NOMO-1 (cell line): Measurements from ENCODE around the gene SERINC3.

Source experiments
- DNase-seq, 2 experiments: peaks; one replicate each; lab custom pipeline; 2025; ENCODE audit not compliant: unreplicated experiment in 2 of 2; lab: John Stamatoyannopoulos, UW

SERINC3 gene

DNA sequence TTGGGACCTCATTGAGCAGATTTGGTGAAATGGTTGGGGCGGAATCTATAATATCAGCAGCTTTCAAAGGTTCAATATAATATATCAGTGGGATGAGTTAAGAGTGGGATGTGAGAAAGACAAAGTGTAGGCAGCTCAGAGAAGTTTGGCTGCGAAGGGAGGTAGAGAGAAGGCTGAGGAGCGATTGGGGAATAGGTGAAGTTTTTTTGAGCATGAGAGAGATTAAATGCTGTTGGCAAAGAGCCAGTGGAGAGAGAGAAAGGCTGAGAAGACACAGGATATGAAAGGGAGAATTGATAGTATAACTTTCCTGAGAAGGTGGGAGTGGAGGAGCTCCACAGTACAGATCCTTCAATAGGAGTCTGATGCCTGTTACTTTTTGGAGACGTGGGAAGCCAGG lies 12.1 kb upstream of the SERINC3 start:
- DNase-seq = no peak

DNA sequence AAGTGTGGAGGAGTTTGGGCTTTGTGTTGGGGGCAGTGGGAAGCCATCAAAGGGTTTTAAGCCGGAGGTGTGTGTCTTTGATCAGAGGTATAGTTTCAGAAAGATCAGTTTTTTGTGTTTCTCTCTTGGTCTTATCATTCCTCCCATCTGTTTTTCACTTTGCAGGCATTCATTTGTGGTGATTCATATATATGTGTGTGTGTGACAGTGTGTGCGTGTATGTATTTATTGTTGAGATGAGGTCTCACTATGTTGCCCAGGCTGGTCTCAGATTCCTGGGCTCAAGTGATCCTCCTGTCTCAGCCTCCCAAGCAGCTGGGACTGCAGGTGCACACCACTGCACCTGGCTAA lies 11.1 kb upstream of the SERINC3 start:
- DNase-seq = no peak

DNA sequence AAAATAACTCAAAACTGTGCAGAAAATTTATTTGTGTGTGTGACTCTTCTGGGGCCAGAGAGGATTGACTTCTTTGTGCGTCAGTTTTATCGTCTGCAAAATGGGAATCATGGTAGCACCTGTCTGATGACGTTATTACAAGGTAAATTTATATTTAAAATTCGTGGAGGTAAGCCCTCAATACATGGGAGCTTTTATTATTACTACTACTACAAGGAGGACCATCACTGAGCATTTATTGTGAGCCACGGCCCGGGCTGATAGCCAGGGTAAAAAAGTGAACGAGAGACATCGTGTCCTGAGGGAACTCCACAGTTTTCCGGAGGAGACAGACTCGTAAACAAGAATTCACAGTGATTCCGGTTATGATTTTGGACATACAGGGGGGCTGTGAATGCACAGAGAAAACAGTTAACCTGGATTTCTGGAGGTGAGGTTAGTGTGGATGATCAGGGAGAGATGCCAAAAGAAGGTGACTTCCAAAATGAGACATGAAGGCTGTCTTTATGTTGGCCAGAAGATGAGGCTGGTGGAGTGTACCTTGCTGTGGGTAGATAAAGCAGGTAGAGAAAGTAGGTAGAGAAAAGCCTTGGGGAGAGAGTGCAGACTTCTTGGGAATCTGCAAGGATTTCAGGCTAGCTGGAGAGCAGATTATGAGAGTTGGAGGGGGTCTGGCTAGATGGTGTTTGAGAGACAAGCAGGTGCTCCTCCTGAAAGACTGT lies 10.6 kb upstream of the SERINC3 start:
- no peak for DNase-seq

DNA sequence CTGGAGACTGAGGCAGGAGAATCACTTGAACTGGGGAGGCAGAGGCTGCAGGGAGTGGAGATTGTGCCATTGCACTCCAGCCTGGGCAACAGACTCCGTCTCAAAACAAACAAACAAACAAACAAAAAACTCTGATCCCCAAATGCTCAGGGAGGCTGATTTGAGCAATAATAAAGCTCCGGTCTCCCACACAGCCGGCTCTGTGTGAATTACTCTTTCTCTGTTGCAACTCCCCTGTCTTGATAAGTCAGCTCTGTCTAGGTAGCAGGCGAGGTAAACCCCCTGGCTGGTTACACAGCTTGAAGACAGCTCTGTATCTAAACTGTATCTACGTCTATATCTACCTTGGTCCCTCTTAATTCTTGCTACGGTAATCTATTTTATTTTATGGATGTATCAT lies 6.4 kb upstream of the SERINC3 start:
- DNase-seq = no peak

DNA sequence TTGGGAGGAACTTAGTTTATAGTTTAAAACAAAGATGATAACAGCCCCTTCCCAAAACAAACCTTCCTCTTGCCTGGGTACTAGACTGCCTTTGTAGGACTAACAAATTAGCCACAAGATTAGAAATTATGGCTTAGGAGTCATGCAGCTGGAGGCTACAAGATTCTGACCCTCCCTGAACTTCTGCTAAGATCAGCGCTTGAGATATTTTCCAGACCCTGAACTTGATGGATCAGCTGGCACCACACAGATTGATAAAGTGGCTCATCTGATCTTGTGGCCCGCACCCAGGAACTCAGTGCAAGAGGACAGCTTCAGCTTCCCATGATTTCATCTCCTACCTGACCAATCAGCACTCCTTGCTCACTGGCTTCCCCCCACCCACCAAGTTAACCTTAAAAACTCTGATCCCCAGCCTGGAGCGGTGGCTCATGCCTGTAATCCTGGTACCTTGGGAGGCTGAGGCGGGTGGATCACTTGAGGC lies 5.9 kb upstream of the SERINC3 start:
- no peak for DNase-seq

DNA sequence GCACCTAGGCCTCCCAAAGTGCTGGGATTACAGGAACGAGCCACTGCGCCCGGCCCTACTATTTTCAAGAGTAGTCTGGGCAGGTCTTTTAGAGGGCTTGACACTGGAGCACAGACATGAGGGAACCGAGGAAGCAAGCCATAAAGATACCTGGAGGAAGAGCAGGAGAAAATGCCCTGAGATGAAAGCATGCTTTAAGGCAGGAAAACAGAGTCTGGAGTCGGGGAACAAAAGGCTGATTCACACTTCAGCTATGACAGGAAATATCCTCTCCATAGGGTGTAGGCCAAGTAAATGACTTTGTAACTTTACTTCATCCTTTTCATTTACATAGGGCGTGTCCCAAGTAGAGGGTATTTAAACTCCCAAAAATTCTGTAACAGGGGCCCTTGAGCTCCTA lies 4.3 kb upstream of the SERINC3 start:
- no peak for DNase-seq

DNA sequence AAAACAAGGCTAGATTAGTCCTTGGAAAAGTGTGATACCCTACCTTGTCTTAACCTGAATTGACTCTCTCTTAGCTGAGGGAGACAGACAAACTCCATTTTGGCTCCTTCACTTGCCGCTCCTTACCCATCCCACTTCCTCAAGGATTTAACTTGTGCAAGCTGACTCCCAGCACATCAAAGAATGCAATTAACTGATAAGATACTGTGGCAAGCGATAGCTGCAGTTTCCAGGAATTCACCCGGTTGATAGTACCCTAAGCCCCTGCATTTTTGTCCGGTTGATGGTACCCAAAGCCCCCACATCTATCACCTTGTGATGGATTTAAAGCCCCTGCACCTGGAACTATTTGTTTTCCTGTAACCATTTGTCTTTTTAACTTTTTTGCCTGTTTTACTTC lies 1.9 kb upstream of the SERINC3 start:
- DNase-seq = no peak

DNA sequence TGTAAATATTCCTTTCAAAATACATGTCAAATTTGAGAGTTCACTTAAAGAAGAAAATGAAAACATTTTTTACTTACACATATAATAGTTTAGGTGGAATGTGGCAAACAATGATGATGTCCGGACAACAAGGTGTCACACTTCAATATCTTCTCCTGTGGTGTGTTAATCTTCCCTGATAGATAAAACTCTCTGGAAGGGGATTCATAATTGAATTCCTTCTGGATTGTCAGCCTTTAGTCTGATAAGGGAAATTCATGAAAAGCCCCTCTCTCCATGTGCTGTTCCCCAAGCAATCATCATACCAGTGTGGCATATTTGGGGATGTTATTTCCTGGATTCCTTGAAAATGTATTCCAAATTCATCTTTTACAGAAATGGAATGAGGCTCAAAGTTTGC lies 971 bp upstream of the SERINC3 start:
- no peak for DNase-seq

DNA sequence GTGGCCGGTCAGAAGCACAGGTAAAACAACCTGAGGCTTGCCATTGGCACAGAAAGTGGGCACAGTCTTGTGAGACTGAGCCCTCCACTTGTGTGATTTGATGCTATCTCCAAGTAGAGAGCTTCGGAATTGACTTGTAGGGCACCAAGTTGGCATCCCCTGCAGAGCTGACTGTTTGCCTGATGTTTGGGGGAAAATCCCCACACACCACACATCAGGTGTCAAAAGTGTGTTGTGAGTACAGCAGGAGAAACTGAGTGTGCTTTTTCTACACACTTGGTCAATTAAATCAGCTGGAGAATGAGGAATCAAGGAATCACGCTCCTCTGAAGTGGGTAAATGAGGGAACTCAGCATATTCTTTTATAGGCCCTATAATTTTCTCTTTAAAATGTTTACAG lies 989 bp downstream of the SERINC3 start:
- DNase-seq = no peak

DNA sequence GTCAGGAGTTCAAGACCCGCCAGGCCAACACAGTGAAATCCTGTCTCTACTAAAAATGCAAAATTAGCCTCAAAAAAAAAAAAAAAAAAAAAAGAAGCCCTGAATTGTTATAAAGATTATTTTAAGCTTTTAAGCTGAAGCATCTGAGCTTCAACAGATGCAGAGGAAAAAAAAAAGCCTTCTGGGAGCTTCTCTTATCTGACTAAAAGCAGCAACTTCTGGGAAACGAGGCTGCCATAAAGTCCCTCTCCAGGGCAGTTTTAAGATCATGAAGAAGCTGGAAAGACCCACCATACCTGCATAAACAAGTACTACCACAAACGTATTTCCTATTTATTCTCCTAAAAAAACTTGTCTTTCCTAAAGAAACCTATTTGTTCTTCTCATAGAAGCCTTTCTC lies 3.6 kb downstream of the SERINC3 start:
- no peak for DNase-seq

DNA sequence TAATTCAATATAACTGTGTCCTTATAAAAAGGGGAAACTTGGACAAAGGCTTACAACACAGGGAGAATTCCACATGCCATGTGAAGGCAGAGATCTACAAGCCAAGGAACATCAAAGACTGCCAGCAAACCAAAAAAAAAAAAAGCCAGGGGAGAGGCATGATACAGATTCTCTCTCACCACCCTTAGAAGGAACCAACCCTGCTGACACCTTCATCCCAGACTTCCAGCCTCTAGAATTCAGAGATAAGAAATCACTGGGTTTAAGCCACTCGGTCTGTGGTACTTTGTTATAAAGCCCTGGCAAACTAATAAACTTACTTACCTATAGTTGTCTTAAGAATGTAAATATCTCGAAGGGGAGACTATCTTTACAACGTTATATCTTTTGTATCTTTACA lies 4.4 kb downstream of the SERINC3 start:
- DNase-seq = no peak

DNA sequence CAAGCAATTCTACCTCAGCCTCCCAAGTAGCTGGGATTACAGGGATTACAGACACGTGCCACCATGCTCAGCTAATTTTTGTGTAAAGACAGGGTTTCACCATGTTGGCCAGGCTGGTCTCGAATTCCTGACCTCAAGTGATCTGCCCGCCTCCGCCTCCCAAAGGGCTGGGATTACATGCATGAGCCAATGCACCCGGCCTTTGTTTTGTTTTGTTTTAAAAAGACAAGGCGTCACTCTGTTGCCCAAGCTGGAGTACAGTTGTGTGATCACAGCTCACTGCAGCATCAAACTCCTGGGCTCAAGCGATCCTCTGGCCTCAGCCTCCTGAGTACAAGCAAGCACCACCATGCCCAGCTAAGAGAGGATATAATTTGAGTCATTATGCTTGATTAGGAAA lies 5.4 kb downstream of the SERINC3 start:
- DNase-seq = no peak

DNA sequence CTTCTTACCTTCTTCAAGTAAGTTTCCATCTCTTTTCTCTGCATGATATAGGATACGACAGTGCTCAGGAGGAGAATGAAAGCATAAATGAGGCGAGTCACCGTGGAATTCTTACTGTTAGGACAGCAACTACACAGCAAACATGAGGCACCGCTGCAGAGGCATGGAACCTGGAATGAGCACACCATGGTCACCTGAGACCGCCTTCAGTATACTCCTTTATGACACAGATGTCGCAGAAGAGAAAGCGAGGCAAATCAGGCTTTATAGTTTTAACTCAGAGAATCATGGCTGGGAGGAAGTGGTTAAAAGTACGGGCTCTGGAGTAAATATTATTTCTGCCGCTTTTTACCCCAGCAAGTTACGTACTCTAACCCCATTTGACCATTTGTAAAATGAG lies 8.0 kb downstream of the SERINC3 start:
- no peak for DNase-seq

DNA sequence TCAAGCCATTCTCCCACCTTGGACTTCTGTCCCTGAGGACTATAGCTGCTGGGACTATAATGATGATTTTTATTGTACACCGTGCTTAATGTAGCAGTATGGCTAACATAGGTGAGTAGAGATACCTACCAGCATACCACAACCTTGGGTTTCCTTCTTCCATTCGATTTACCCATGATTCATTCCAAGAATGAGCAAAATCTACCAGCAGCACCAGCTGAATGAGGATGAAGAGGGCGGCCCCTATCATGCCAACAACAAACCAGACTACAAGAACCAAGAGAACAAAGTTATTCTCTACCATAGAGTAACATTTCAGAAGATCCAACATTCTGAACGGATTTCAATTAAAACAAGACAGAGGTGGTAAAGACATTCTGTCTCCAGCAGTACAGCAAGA lies 12.1 kb downstream of the SERINC3 start:
- DNase-seq = no peak

DNA sequence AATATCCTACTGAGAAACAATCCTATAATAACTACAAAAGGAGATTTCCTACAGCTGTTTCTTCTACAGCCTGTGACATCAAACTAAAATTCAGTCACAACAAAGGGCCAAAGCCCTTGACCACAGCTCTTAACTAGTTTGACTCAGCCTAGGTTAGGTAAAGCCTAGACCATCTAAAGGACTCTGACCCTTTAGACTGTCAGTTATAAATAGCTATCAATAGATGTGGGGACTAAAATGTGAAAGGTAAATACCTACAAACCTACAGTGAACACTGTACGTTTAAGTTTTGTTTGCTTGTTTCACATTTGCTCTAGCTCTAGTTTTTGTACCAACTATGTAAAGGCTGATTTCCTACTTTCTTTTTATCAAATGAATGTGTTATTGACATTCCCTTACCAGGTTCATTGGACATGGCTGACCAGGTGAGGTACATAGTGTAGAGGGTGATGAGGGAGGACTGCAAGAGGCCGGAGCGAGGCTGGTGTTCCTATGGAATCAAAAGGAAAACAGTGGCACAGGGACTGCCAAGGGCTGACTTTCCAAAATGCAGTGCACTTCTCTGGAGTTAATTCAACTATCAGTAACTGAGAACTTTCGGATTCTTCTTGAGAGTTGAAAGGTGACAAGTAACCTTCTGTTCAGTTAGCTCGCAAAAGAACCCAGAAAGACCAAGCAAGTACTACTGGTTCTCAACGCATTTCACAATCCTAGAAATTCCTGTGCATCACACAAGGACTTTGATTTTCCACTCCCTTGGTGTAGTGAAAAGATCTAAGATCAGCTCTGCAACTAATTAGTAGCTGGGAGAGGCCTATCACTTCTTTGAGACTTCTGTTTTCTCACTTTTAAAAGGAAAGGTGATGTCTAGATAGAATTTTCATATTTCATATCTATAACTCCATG lies 17.2 kb downstream of the SERINC3 start:
- DNase-seq = no peak

DNA sequence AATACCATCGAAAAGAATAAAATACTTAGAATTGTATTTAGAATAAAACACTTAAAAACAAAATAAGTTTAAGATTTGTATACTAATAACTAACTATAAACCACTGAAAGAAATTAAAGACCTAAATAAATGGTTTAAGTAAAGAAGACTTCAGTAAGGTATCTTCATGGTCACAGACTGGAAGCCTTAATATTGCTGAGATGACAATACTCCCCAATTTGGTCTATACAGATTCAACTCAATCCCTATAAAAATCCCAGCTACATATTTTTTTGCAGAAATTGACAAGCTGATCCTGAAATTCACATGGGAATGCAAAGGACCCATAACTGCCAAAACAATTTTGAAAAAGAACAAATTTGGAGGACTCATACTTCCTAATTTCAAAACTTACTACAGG lies 18.9 kb downstream of the SERINC3 start:
- no peak for DNase-seq

DNA sequence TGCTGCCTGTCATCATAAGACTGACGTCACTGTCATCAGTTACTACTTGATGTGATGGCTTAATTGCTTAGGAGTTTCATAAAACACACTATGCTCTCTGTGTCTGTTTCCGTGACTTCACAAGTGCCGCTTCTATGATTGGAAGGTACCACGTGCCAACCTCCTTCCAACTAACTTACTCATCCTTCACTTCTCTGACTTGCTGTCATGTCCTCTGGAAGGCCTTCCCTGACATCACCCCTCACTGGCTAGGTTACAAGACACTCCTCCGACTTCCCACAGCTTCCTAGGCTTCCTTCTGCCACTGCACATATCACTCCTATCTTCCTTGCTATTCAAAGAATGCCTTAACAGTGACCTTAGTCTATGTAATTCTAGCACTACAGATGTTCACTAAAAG lies 20.4 kb downstream of the SERINC3 start:
- DNase-seq = no peak

DNA sequence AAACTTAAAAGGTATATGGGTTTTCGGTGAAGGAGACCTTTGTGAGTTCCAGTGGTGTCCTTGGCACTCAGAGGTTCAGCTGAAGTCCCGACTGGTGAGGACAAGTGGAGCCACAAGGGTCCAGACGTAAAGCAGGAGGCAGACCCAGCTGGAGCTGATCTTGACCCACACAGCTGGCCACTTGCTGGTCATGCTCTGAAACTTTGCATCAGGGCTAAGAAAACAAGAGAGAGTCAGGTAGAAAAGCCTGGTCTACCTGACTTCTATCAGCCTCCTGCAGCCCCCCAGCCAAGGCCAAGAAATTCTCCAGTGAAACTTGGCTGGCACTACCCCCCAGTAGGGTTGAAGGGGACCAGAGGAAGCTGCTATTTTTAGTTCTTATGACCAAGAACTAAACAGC lies 21.6 kb downstream of the SERINC3 start:
- DNase-seq = no peak

DNA sequence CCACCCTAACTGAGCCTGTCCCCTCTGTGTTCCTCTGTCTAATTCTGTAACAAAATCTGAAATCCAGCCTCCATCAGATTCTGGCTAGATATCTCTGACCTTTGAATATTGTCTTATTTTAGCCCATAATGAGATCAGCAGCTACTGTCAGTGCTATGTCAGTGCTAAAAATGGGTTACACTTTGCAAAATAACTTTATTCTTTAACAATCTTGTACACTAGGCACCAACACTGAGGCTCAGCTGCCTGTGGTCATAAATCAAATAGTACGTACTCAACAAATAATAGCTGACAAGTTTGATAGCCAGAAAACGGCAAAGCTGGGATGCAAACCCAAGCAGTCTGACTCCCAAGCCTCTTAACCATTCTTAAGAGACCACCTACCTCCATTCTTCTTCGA lies 24.1 kb downstream of the SERINC3 start:
- no peak for DNase-seq

DNA sequence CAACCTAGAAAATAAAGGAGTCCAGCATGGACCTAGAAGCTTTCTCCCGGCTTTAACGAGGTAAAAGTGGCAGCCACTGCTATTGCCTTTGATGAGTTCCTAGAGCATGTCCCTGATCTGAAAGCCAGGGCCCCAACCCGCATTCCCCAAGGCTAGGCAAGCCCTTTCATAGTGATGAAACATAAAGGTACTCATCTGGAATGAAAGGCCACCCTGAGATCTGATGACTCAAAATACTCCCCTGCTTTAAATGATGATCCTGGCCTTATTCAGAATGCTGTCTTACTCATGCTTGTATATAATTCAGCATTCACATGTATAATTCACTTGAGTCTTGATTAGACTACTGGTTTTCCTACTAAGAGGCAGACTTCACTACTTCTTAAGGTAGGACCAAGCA lies 24.9 kb downstream of the SERINC3 start:
- no peak for DNase-seq

DNA sequence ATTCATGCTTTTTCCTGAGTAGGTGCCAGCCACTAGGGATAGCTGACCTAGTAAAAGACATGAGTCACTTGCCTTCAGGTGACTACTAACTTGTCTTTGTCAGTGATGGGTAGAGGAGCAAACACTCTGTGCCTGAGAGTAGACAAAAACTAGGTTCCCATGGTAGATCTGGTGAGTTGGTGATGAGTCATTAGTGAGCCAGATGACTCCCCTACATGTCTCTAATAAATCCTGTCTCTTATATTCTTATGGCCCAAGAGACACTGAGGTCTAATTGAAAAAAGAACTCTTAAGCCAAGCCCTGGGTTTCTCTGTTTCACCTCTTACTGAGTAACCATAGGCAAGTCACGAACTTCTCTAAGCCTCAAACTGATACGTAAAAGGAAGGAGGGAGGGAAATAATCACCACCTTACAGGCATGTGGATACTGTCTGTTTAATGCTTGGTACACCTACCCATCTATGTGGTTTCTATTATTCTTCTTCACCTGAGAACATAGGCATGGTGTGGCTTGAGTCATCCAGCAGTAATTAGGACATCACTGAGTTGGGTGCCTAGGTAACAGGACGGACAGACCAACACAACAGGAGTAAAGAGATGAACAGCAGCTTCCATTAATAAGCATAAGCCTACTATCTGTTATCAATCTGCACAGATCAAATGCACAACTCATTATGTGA lies 25.9 kb downstream of the SERINC3 start:
- peak; percentile 13 to 23 for DNase-seq

DNA sequence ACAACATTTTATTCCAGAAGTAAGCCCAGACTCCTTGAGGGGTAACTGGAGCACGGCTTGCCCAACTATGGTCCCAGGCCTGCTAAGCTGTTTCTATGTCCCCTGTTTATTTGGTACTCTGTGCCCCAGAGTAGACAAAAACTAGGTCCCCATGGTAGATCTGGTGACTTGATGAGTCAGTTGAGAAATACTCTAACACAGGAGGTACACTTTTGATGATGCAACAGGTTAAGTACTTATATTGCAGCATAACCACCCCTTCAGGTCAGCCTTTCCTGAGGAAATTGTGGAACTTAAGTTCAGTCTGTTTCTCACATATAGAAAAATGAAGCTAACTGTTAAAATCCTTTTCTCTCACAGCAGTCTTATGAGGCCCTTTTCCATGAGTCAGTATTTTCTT lies 26.6 kb downstream of the SERINC3 start:
- DNase-seq = peak; percentile 83 to 95
